ENCODE measurements around the gene TSHZ2. TPM values are rescaled to one million over a fixed set of nuclear protein-coding genes. Genes with fewer than 3 reads are reported as not detected.
"Not testable (repeated sequence)": the region's sequence is repeated elsewhere in the genome, so short reads cannot be mapped to it uniquely, and the experiment has no call there.

TSHZ2 gene
- total RNA-seq, 1 donor from 2014 or later, result 1.6 TPM

GRCh38 chr20:53365539-53366075, 393.4 kb downstream of the TSHZ2 start:
- TF ChIP-seq CTCF (IDR thresholded peaks at IDR 0.05; ENCODE audit: insufficient read depth, low read length, severe bottlenecking), result no peak
- Histone ChIP-seq H3K36me3 (ENCODE audit: control insufficient read depth, insufficient read depth, low read length) (no peaks in the 10 kb centered on the region), H3K27me3 (ENCODE audit: control insufficient read depth, insufficient read depth, low read length) (no peaks in the 10 kb centered on the region), H3K4me3 (ENCODE audit: low read depth, low read length) (no peak overlapping the region)
- DNase-seq (ENCODE audit: low read depth) (no peak), FAIRE-seq (no peak)

GRCh38 chr20:53366928-53367327, 394.8 kb downstream of the TSHZ2 start:
- not testable (repeated sequence) for H3K27me3 ChIP-seq (ENCODE audit: control insufficient read depth, insufficient read depth, low read length); H3K4me3 ChIP-seq (ENCODE audit: low read depth, low read length); H3K36me3 ChIP-seq (ENCODE audit: control insufficient read depth, insufficient read depth, low read length); DNase-seq (ENCODE audit: low read depth); FAIRE-seq

GRCh38 chr20:53369871-53370270, 397.7 kb downstream of the TSHZ2 start:
- H3K4me3 ChIP-seq (ENCODE audit: low read depth, low read length), result no peak overlapping the region
- H3K36me3 ChIP-seq (ENCODE audit: control insufficient read depth, insufficient read depth, low read length), result no peaks in the 10 kb centered on the region
- TF ChIP-seq CTCF (IDR thresholded peaks at IDR 0.05; ENCODE audit: insufficient read depth, low read length, severe bottlenecking), result no peak
- no peak for FAIRE-seq
- DNase-seq (ENCODE audit: low read depth), result no peak
- no peaks in the 10 kb centered on the region for H3K27me3 ChIP-seq (ENCODE audit: control insufficient read depth, insufficient read depth, low read length)

- no peaks in the 10 kb centered on the region for H3K36me3 ChIP-seq (ENCODE audit: control insufficient read depth, insufficient read depth, low read length)
- FAIRE-seq, result no peak
- no peaks in the 10 kb centered on the region for H3K27me3 ChIP-seq (ENCODE audit: control insufficient read depth, insufficient read depth, low read length)
- DNase-seq (ENCODE audit: low read depth), result no peak
- H3K4me3 ChIP-seq (ENCODE audit: low read depth, low read length), result no peak overlapping the region
- no peak for TF ChIP-seq CTCF (IDR thresholded peaks at IDR 0.05; ENCODE audit: insufficient read depth, low read length, severe bottlenecking)
These were observed 398.3 kb downstream of the TSHZ2 start for GRCh38 chr20:53370345-53370961.

GRCh38 chr20:53371216-53371615, 399.1 kb downstream of the TSHZ2 start:
- H3K27me3 ChIP-seq (ENCODE audit: control insufficient read depth, insufficient read depth, low read length), result no peaks in the 10 kb centered on the region
- FAIRE-seq (no peak), DNase-seq (ENCODE audit: low read depth) (no peak)
- no peak for TF ChIP-seq CTCF (IDR thresholded peaks at IDR 0.05; ENCODE audit: insufficient read depth, low read length, severe bottlenecking)
- H3K4me3 ChIP-seq (ENCODE audit: low read depth, low read length), result no peak overlapping the region
- no peaks in the 10 kb centered on the region for H3K36me3 ChIP-seq (ENCODE audit: control insufficient read depth, insufficient read depth, low read length)

GRCh38 chr20:53376021-53376420, 403.9 kb downstream of the TSHZ2 start:
- Histone ChIP-seq H3K4me3 (ENCODE audit: low read depth, low read length) (no peak overlapping the region), H3K27me3 (ENCODE audit: control insufficient read depth, insufficient read depth, low read length) (no peaks in the 10 kb centered on the region), H3K36me3 (ENCODE audit: control insufficient read depth, insufficient read depth, low read length) (no peaks in the 10 kb centered on the region)
- no peak for DNase-seq (ENCODE audit: low read depth)
- no peak for TF ChIP-seq CTCF (IDR thresholded peaks at IDR 0.05; ENCODE audit: insufficient read depth, low read length, severe bottlenecking)
- FAIRE-seq, result peak; percentile 32
